GM21367 (cell line): ENCODE data around the gene PTPN13.

Experiments used
- ATAC-seq: cut with Tn5 transposase; IDR thresholded peaks from one replicate; pipeline ENCODE4 v1.9.1; 2021; ENCODE audit not compliant: unreplicated experiment

PTPN13 gene

DNA sequence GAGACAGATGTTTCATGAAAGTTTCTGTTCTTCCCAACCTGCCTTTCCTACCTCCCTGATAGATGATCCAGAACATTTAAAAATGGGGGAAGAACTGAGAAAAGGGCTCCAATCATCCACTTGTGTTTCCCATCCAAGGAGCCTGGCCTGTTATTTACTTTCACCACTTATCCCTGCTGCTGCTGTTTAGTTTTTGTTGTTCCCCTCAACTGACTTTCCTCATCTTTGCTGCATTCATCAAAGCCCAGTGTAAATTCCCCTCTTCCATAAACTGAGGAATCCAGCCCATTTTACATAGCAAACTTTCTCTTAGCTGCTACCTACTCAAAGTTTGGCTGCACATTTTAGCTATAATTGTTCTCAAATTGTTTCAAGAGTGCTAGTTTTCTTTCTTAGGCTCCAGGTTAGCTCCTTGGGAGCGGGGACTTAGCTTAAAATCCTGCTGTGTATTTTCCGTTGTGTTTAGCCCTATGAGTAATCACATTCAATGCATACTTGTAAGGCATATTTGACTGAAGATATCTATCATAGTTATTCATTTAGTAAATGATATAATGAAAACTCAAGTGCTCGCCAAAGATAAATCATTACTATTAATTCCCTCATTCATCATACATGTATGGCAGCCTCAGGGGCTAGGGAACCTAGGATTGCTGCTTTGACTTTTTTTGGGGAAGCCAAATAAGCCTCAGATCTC lies 1.4 kb upstream of the PTPN13 start:
- no peak for ATAC-seq

DNA sequence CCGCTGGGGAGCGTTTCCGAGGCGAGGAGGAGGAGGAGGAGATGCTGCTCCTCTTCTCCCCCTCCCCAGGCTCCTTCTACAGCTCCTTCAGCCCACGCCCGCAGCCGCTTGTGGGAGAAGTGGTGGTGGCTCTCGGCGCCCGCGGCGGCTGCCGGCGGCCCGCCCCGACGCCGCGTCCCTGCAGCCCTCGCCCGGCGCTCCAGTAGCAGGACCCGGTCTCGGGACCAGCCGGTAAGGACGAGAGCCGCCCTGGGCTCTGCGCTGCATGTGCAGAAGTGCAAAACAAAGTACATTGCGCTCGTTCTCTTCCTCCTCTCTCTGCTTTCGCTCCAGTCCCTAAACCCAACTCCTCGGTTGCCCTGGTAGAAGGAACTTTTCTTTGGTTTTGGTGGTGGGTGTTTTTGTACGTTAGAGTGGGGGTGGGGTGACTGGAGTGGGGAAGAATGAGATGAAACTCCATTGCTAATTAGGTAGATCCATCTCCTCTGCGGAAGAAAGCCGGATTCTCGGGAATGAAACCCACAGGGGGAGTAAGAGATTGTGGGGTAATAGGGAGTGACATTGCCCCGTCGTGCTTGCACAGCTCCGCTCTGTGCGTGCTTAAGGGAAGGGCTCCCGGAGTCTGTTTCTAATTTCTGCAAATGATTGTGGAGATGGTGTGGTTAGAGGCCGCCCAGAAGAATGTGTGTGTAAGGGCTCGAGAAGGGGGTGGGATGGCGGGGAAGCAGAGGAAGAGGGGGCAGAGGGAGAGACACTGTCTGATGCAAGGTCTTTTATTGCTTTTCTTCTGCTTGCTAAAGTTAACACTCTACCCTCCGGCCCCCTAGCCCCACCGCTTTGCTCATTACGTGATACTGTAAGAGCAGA lies 677 bp downstream of the PTPN13 start:
- ATAC-seq: peak; percentile 17

DNA sequence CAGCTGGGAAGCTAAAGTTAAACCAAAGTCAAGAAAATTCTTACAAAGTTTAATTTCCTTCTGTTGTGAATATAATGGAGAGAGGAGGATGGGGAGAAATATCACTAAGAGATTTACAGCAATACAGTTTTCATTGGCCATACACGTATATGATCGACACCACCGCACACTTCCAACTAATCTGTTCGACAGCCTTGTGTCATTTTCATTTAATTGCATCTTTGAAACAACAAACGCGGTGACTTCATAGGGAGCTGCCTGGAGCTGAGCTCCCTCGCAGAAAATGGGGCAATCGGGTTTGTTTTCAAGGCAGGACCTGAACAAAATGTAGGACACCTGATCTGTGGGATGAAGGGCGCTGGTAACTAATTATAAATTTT lies 1.3 kb downstream of the PTPN13 start:
- ATAC-seq: no peak

DNA sequence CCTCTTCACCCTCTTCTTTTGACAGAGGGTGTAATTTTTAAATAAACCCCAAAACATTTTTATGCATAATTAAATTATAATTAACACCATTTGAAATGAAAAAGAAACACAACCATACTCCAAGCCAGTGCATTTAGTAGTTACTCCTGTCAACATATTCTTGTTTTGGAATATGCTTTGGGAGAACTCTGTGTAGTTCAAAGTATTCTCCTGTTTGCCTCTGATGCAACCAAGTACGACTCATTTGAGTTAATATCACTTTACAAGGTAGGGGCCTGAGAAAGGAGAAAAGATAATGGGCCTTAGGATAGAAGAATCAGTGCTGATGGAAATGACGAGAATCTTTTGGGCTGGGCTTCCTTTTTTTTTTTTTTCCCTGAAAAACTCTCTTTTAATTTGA lies 2.7 kb downstream of the PTPN13 start:
- ATAC-seq: no peak

DNA sequence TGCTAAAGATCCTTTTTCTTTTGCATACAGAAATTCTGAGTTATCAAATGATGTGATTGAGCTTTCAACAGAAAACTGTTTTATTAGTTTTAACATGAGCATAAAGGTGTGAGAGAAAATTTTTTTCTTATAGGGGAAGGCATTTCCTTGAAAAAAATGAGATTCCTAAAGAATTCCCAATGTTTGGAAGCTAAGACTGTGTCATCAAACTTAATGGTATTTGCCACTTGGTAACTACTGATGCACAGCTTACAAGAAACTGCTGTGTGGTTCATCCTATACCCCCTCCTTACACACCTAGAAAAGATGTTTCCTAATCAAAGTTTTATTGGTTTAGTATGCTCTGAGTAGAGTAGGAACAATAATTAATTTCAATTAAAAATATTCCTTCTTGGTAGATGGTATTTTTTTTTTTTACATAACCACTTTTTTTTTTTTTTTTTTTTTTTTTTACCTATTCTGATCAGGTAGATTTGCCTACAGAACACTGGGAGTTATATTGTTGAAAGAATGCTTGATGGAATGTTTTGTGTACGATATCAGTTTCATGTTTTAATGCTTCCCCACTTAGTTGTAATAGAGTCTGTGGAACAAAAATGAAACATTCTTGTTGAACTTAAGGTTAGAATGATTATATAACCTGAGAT lies 6.0 kb downstream of the PTPN13 start:
- ATAC-seq: no peak

DNA sequence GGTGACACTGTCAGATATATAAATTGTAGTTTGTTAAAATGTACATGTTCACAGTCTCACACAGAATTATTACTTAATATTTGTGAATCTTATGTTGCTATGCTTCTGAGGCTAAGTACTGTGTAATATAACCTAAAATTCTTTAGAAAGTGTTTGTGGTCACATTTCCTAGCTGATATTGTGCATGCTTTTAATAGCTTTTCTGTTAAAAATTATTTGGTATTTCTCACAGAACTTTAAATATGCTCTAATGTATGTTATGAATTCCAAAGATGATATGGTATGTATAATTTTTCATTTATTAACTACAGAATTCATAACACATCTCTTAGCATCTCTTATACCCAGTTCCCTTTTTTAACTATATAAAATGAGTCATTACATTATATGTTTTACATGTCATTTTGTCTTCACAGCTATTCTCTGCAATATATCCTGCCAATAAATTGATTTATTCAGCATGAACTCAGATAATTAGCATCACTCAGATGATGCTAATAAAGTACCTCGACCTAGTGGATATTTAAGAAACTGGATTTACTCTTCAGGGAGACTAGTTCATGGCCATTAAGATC lies 9.3 kb downstream of the PTPN13 start:
- no peak for ATAC-seq

DNA sequence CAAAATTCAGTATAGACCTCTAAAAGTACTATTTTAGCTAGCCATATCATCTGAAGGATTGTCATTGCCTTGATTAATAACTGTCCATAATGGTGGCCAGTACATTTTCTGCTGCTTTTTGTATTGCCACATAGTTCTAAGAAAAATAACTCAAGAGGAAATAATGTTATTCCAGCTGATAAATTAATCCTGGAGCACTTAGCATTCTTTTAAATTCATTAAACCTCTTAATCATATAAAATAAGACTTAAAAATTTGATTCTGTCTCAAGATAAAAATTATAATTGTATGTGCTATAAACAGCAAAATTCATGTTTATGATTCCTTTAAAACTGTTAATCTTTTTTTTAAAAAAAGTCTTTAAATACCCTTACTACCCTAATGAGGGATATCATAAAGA lies 12.7 kb downstream of the PTPN13 start:
- ATAC-seq: no peak

DNA sequence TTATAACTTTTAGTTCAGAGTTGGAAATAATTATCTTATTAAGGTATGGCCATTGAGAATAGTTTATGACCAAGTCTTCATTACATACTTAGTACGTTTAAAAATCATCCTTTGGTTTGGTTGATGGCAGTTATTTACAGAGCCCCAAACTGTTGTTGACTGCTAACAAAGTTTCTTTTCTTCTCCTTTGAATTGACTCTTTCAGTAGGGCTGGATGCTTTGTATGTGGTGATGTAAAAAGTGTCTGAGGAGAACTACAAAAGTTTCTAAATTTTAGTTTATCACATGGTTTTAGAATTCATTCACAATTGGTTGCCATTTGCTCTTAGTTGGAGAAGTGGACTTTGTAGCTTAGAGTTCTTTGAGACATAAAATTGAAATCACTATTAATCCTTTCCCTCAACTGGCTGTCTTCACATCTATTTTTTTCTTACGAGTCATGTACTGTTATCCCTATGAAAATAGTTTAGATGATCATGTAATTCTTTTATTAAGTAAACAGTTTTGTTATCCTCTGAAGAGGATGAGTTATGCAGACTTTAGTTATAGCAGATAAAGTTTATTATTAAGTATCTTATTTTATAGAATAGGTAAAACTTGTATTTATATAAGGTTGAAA lies 14.8 kb downstream of the PTPN13 start:
- no peak for ATAC-seq

DNA sequence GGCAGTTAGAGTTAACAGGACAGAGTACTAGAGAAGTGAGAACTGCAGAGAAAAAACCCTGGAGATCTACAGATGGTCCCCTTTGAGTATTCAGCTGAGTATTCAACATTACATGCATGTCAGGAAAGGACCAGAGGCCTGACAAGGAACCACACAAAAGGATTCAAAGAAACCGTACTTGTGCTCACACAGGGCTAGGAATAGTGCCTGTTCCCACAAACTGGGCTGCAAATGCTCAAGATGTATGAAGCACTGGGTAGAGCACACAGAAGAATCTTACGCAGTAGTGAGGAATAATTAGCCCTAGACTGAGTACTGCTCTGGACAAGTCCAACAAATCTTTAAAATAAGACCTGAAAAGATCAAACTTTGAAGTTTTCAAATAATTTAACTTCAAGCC lies 17.6 kb downstream of the PTPN13 start:
- ATAC-seq: no peak

DNA sequence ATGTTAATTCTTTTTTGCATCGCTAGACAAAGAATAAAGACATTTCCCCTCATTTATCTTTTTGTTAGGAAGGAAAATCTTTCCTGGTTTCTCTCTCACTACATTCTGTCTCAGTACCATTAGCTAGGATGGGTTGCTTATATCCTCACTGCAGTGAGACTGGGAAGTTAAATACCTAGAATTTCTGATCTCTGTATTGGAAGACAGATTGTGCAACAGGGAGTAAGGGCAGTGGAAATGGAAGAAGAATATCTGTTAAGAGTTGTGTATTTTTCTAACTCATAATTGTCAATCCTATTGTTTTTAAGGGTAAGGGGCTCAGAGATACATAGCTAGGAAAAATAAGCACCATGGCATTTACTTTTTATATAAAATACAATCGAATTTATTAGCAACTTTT lies 19.6 kb downstream of the PTPN13 start:
- ATAC-seq: no peak

DNA sequence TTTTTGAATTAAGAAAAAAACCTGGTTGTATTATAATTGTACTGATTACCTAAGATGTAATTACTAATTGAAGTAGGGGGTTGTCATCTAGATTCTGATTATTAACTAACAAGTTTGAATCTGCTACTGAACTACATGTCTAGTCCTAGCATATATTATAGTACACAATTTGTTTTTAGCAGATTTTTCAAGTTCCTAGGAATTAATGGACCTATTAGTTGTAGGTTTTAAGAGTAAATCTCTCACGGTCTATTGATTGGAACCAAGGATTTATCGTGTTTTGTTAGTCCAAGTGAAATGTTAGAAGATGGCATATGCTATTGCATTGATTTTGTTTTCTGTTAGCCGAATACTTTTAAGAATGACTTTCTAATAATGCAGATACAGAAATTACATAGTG lies 20.8 kb downstream of the PTPN13 start:
- ATAC-seq: no peak

DNA sequence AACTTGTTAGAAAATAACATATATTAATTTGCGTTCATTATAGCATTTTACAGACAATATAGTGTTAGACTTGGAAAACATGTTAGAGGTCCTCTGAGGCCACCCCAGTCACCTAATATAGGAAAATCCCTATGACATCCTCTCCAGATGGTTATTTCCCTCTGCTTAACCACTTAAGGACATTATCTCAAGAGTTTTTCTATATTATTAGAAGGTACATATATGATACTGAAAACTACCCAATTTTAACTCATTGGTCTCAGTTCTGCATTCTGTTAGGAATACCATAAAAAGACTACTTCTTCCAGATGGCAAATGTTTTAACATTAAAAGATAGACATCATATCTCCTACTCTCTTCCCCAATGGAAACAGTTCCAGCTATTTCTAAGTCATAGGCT lies 21.4 kb downstream of the PTPN13 start:
- no peak for ATAC-seq

DNA sequence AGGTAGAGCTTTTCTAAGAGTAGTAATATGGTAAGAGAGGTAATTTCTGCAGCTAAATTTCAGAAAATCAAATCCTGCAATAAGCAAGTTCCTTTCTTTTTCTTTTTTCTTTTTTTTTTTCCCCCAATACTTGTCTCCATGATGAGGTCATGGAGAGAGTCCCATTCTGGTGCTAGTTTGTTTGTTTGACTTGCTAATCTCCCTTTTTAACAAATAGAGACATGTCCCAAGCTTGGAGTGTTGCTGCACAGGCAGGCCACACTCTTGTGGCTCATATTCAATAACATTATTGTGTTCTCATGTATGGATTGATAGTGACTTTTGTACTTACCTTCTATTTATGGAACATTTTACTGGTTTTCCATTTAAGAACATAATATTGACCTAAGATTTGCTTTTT lies 25.5 kb downstream of the PTPN13 start:
- ATAC-seq: no peak

DNA sequence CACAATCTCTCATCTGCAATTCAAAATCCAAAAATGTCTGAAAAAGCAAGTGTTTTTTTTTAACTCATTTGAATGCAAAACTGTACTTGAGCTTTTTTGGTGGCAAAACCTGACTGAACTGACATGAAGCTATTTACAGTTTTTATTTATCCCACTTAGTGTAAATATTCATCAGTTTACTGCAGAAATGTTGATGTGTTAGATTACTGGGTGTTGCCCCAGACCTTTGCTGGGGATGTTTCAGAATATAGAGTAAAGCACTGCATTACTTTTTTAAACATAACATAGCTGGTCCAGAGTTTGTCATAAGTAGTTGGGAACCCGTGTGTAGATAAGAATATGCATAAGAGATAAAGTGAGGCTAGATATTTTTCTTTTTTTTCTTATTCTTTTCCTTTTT lies 27.3 kb downstream of the PTPN13 start:
- no peak for ATAC-seq

DNA sequence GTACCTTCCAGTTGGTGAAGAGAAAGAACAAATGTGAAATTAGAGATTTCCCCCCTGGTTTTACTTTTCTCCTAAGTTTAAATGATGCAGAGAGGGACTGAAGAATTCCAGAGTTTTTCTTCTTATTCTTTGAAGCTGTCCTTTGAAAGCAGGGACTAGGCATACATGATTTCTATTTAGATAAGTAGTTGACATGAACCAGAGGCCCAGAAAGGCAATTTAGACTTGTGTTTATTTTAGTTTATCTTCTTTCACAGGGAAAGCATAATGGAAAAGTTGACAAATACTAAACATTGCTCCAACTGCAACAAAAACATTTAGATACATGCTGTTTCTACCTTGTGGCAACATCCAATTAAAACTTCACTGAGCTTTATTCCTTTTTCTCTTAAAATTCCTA lies 32.0 kb downstream of the PTPN13 start:
- ATAC-seq: no peak

DNA sequence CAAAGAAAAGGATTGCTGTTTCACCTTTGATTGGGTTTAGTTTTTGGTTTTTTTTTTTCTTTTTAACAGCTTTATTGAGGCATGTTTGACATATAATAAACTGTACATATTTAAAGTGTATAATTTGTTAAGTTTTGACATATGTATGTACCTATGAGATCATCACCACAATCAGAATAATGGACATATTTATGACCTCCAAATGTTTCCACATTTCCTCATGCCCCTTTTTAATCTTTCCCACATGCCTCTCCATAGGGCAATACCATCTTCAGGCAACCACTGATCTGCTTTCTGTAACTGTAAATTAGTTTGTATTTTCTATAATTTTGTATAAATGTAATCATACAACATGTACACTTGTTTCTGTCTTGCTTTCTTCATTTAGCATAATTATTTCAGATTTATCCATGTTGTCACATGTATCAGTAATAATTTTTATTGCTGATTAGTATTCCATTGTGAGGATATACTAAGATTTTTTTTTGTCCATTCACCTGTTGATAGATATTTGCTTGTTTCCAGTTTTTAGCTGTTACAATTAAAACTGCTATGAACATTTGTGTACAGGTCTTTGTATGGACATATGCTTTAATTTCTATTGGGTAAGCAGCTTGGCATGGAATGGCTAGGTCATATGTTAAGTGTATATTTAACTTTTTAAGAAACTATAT lies 33.5 kb downstream of the PTPN13 start:
- no peak for ATAC-seq

DNA sequence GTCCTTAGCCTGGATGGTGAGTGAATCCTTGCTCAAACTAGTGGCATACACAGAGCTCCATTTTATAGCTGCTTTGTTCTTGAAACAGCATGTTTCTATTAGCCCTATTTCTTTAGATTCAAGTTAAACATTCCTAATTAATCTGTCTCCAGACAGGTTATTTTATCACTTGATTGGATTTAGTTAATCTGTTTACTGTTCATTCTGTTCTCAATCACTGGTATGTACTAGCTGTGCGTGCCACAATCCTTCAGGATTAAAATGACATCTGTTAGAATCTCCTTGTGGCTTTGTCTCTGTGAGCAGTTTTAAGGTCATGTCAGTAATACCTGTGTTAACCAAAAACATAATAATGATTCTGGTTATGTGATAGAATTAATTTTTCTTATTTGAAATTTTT lies 36.5 kb downstream of the PTPN13 start:
- ATAC-seq: no peak

DNA sequence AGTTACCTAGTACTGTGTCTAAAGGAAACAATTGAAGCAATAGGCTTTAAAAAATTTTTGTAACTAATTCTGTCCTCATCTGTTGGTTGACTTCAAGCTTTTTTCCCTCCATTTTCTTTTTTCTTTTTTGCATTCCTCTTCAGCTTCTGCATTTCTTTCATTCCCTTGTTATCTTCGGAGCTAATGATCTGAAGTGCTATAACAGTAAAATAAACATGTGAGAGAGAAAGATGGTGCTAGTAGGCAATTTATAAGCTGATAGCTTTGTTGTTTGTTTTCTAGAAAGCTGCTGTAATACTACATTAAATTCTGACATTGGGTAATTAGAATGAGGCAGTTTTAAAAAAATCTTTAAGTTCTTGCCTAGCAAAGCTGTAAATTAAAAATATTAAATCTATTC lies 37.1 kb downstream of the PTPN13 start:
- no peak for ATAC-seq

DNA sequence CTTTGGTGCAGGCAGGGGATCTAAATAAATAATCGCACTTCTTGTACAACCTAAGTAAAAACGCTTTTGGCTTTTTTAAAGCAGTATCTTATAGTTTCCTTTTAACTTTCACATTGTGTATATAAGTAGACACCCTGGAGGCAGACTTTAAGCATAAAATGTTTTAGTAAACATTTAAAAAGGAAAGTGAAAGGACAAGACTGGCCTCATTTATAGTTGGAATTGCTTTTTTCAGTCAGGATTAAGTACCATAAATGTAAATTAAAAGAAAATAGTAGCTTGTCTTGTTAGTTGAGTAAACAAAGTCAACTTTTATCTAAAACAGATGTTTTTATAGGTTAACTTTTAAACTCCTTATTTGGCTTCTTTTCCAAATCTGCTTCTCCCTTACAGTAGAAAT lies 39.7 kb downstream of the PTPN13 start:
- ATAC-seq: no peak

DNA sequence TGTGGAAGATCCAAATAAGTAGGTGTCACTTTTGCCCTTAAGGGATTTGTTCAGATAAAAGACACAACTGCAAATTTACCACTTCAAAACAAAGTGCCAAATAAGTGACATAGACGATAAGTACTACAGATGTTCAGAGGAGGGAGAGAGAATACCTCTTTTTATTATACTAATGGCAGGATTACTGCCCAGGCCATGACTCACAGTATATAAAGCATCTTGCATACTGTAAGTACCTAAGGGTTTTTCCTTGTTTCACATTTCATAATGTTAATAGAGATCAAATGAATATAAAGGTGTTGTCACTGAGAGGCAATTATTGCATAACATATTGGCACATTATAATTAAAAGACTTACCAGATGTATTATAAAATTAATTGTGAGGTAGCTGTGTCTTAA lies 46.4 kb downstream of the PTPN13 start:
- ATAC-seq: no peak
